HG03108 (cell line): ENCODE data around the gene FBL.
A peak's percentile ranks its signal among the peaks of the same experiment; 100 is the strongest.
"Not testable (repeated sequence)": the region's sequence is repeated elsewhere in the genome, so short reads cannot be mapped to it uniquely, and the experiment has no call there.

Experiments
- ATAC-seq: cut with Tn5 transposase; IDR thresholded peaks from one replicate; pipeline ENCODE4 v1.9.1; 2021; ENCODE audit warnings: moderate library complexity; ENCODE audit not compliant: unreplicated experiment

Gene FBL

DNA sequence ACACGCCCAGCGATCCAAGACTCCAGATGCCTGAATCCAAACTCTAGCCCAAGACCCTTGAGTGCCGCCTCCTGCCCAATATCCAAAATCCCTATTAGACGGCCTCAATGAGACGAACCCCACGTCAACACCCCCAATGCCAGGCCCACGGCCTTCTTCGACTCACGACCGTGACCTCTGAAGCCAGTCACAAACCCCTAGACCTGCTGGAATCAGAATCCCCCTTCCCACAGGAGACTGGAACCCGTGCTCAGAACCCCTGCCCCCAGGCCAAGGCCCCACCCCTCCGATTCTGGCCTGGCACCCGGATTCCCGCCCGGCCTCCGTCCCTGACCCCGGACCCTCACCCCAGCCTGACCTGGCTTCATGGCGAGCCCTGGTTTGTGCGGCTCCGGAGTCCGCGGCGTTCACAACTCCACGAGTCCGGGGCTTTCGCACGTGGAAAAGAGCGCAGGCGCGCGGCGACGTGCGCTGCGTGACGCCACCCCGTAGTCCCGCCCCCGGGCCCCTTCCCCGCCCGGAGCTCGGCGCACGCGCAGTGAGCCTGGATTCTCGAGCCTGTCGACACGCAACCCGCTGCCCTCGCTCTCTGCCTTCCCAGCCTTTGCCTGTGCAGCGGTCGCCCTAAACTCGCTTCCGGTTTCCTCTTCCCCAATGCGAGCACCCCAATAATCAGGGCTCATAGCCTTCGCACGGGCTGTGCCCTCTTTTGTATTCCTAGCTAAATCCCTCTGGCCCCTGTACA lies at the start of gene FBL:
TSS of gene FBL (minus strand) at position 447 of the 745 bp plus-strand sequence. CDS start at position 368, 79 bp downstream.
- ATAC-seq, result peak; percentile 73

DNA sequence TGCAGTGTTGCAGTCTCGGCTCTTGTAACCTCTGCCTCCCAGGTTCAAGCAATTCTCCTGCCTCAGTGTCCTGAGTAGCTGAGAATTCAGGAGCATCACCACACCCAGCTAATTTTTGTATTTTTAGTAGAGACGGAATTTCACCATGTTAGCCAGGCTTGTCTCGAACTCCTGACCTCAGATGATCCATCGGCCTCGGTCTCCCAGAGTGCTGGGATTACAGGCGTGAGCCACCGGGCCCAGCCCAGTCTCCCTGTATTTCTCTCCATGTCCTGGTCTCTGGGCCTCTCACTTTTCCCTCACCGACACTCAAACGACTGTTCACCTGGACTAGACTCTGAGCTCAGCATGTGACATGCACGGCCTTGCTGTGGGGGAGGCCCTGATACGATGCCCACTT lies 48.9 kb upstream of the FBL start:
- ATAC-seq, result not testable (repeated sequence)

DNA sequence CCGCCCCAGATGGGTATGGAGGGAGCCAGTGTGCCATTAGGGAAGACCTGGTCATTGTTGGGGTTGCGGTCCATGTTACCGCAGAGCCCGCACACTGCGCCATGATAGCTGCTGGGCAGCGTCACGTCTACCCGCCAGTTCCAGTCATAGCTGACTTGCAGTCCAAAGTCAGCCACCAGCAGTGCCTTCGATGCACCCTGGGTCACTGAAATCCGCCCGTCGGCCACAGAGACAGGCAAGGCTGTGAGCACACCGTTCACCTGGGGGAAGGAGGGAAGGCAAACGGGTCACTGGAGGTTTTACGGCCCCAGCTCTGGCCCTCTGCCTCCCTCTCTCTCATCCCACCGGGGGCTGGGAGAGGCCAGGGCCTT lies 48.0 kb upstream of the FBL start:
- not testable (repeated sequence) for ATAC-seq

- not testable (repeated sequence) for ATAC-seq
Measured at GRCh38 chr19:39893366-39894235, 47.4 kb upstream of the FBL start.

DNA sequence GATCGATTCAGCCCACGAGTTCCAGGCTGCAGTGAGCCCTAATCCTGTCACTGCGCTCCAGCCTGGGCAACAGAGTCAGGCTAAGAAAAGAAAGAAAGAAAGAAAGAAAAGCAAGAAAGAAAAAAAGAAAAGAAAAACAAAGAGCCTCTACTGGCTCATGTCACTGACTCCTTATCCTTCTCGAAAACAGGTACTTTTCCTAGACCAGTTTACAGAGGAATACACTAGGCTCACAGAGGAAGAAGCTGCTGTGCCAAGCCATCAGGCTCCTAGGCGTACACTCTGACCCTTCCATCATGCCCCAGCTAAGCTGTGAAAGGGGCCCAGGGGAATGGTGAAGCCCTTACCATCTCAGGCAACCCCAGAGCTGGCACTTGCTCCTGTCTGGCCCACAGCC lies 46.3 kb upstream of the FBL start:
- not testable (repeated sequence) for ATAC-seq

- ATAC-seq, result not testable (repeated sequence)
Measured at GRCh38 chr19:39891660-39892505, 45.7 kb upstream of the FBL start.

GRCh38 chr19:39890755-39891551 lies 44.8 kb upstream of the FBL start:
- ATAC-seq, result no peak

DNA sequence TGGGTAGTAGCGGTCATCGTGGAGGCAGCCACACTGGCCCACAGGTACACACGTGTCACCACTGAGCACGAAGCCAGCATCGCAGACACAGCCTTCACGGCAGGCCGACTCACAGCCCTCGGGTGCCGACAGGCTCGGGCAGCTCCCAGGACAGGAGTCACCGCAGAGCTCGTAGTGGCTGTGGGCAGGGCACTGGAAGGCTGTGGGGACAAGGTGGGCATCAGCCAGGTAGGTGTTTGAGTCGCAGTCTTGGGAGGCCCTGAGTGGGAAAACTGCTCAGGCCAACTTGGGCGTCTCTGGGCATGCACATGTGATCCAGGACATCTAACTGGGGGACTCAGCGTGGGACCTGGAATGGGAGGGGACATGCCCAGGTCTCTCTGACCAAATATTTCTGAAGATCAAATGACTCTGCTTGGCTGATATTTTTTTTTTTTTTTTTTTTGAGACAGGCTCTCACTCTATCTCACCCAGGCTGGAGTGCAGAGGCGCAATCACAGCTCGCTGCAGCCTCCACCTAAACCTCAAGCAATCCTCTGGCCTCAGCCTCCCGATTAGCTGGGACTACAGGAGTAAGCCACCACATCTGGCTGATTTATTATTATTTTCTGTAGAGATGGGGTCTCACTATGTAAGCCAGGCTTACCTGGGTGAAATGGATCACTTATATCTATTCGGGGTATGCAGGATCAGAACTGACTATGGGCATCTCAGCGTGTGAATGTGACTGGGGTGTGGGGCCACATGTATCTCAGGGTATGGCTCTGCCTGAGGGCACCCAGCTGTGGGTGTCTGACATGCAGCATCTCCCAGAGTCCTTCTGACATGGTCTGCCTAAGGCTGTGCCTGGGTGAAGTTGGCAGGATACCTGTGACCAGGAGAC lies 43.9 kb upstream of the FBL start:
- ATAC-seq, result not testable (repeated sequence)

DNA sequence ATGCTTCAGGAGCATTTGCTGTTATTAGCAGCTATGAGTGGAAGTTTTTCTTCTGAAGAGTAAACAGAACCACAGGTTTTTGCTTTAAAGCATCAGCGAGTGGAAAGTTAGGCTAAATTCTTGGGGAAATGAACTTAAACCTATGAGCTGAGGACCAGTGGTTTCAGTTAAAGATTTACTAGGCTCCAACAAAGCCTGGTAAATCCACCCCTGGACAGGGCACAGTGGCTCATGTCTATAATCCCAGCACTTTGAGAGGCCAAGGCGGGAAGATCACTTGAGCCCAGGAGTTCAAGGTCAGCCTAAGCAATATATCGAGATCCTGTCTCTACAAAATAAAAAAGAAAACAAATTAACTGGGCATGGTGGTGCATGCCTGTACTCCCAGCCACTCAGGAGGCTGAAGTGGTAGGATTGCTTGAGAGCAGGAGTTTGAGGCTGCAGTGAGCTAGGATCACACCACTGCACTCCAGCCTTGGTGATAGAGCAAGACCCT lies 41.3 kb upstream of the FBL start:
- not testable (repeated sequence) for ATAC-seq

- not testable (repeated sequence) for ATAC-seq
Measured at GRCh38 chr19:39885821-39886554, 39.8 kb upstream of the FBL start.

GRCh38 chr19:39884721-39885120 lies 38.5 kb upstream of the FBL start:
- not testable (repeated sequence) for ATAC-seq

- ATAC-seq, result not testable (repeated sequence)
Measured at GRCh38 chr19:39882645-39883044, 36.5 kb upstream of the FBL start.

GRCh38 chr19:39881495-39882110 lies 35.4 kb upstream of the FBL start:
- ATAC-seq, result not testable (repeated sequence)

GRCh38 chr19:39880241-39880640 lies 34.1 kb upstream of the FBL start:
- not testable (repeated sequence) for ATAC-seq

- ATAC-seq, result not testable (repeated sequence)
Measured at GRCh38 chr19:39879796-39880195, 33.6 kb upstream of the FBL start.

- ATAC-seq, result not testable (repeated sequence)
Measured at GRCh38 chr19:39878866-39879265, 32.7 kb upstream of the FBL start.

DNA sequence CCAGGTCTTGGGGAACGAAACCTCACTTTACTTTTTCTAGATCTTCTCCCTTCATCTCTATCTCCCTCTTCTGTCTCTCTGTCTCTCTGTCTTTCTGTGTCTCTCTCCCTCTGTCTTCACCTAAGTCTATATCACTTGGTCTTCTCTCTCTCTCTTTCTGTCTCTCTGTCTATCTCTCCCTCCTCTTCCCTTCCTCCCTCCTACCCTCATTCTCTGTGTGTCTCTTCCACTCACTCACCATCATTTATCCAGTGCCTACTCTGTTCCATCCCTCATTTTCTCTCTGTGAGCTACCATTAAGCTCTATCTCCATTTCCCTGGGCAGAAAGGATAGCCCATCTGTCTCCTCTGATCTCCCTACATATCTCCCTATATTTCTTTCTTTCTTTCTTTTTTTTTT lies 32.2 kb upstream of the FBL start:
- ATAC-seq, result no peak

- ATAC-seq, result not testable (repeated sequence)
Measured at GRCh38 chr19:39877982-39878381, 31.8 kb upstream of the FBL start.
